ENCODE results near the gene TOPORS. TPM values are rescaled to one million over a fixed set of nuclear protein-coding genes. Genes with fewer than 3 reads are reported as not detected.

Gene TOPORS
- total RNA-seq, 1 donor from 2014 or later, result 13.9 TPM

DNA sequence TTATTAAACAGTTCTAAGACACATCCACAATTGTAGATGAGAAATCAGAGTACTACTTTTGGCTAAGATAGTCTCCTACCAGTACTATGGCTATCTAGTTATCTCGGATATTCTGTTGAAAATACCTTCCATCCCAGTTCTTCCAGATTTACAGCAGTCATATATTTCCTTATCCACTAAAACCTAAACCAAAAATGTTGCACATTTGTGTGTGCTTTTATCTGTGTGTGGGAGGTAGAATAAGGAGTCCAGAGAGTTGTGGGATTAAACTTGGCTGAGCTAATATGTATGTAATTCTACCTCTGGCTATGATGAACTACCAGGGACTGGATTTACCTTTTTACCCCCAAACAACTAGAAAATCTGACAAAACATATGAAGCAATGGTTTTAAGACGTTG is 38.1 kb upstream of the TOPORS start:
- no peaks in the 10 kb centered on the region for H3K4me1 Mint-ChIP-seq (ENCODE audit: low read depth, unreplicated experiment)
- TF ChIP-seq, protein P1, sequence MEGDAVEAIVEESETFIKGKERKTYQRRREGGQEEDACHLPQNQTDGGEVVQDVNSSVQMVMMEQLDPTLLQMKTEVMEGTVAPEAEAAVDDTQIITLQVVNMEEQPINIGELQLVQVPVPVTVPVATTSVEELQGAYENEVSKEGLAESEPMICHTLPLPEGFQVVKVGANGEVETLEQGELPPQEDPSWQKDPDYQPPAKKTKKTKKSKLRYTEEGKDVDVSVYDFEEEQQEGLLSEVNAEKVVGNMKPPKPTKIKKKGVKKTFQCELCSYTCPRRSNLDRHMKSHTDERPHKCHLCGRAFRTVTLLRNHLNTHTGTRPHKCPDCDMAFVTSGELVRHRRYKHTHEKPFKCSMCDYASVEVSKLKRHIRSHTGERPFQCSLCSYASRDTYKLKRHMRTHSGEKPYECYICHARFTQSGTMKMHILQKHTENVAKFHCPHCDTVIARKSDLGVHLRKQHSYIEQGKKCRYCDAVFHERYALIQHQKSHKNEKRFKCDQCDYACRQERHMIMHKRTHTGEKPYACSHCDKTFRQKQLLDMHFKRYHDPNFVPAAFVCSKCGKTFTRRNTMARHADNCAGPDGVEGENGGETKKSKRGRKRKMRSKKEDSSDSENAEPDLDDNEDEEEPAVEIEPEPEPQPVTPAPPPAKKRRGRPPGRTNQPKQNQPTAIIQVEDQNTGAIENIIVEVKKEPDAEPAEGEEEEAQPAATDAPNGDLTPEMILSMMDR (IDR thresholded peaks at IDR 0.05; ENCODE audit: partially characterized antibody, unreplicated experiment), result no peak
- no peak overlapping the region for H3K4me3 Mint-ChIP-seq (ENCODE audit: unreplicated experiment)
- H3K36me3 Mint-ChIP-seq (ENCODE audit: unreplicated experiment), result no peaks in the 10 kb centered on the region
- H3K27me3 Mint-ChIP-seq (ENCODE audit: unreplicated experiment), result peaks cover 1% of the 10 kb centered on the region
- H3K27ac Mint-ChIP-seq (ENCODE audit: unreplicated experiment), result no peak overlapping the region
- no peak for DNase-seq
- H3K9me3 Mint-ChIP-seq (ENCODE audit: unreplicated experiment), result peaks cover 3% of the 10 kb centered on the region

- Mint-ChIP-seq H3K4me3 (ENCODE audit: unreplicated experiment) (no peak overlapping the region), H3K9me3 (ENCODE audit: unreplicated experiment) (peaks cover 3% of the 10 kb centered on the region), H3K27me3 (ENCODE audit: unreplicated experiment) (peaks cover 1% of the 10 kb centered on the region), H3K36me3 (ENCODE audit: unreplicated experiment) (no peaks in the 10 kb centered on the region), H3K4me1 (ENCODE audit: low read depth, unreplicated experiment) (no peaks in the 10 kb centered on the region), H3K27ac (ENCODE audit: unreplicated experiment) (no peak overlapping the region)
- TF ChIP-seq, protein P1 (IDR thresholded peaks at IDR 0.05; ENCODE audit: partially characterized antibody, unreplicated experiment), result no peak
- DNase-seq, result no peak
These were observed 36.8 kb upstream of the TOPORS start for GRCh38 chr9:32589083-32589723.

DNA sequence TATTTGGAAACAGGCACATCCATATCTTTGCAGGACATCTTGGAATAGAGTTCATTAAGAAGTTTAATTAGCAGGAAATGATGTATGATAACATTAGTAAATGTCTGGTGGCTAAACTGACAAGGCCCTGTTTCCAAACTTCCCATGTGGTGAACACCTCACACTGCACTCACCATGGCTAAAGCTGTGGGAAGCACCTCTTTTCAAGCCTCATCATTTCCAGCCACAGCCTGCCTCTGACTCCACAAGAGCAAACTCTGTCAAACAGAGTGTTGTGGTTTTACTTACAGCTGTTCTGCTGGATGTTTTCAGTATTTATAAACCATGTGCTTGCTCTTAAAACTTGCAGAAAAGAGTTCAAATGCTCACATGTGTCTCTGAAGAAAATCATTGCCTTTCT is 35.5 kb upstream of the TOPORS start:
- H3K4me3 Mint-ChIP-seq (ENCODE audit: unreplicated experiment), result no peak overlapping the region
- no peaks in the 10 kb centered on the region for H3K36me3 Mint-ChIP-seq (ENCODE audit: unreplicated experiment)
- TF ChIP-seq, protein P1 (IDR thresholded peaks at IDR 0.05; ENCODE audit: partially characterized antibody, unreplicated experiment), result no peak
- no peak overlapping the region for H3K27ac Mint-ChIP-seq (ENCODE audit: unreplicated experiment)
- H3K27me3 Mint-ChIP-seq (ENCODE audit: unreplicated experiment), result peaks cover 1% of the 10 kb centered on the region
- DNase-seq, result no peak
- H3K4me1 Mint-ChIP-seq (ENCODE audit: low read depth, unreplicated experiment), result no peaks in the 10 kb centered on the region
- H3K9me3 Mint-ChIP-seq (ENCODE audit: unreplicated experiment), result peaks cover 3% of the 10 kb centered on the region

- Mint-ChIP-seq H3K27me3 (ENCODE audit: unreplicated experiment) (peaks cover 2% of the 10 kb centered on the region), H3K9me3 (ENCODE audit: unreplicated experiment) (peaks cover 3% of the 10 kb centered on the region), H3K27ac (ENCODE audit: unreplicated experiment) (no peak overlapping the region), H3K36me3 (ENCODE audit: unreplicated experiment) (no peaks in the 10 kb centered on the region), H3K4me3 (ENCODE audit: unreplicated experiment) (no peak overlapping the region), H3K4me1 (ENCODE audit: low read depth, unreplicated experiment) (no peaks in the 10 kb centered on the region)
- TF ChIP-seq, protein P1 (IDR thresholded peaks at IDR 0.05; ENCODE audit: partially characterized antibody, unreplicated experiment), result no peak
- DNase-seq, result no peak
These were observed 32.4 kb upstream of the TOPORS start for GRCh38 chr9:32584784-32585183.

GRCh38 chr9:32581512-32582143 is 29.2 kb upstream of the TOPORS start:
- Mint-ChIP-seq H3K4me1 (ENCODE audit: low read depth, unreplicated experiment) (no peaks in the 10 kb centered on the region), H3K9me3 (ENCODE audit: unreplicated experiment) (no peaks in the 10 kb centered on the region), H3K27ac (ENCODE audit: unreplicated experiment) (no peak overlapping the region), H3K4me3 (ENCODE audit: unreplicated experiment) (no peak overlapping the region), H3K27me3 (ENCODE audit: unreplicated experiment) (peaks cover 2% of the 10 kb centered on the region), H3K36me3 (ENCODE audit: unreplicated experiment) (no peaks in the 10 kb centered on the region)
- TF ChIP-seq, protein P1 (IDR thresholded peaks at IDR 0.05; ENCODE audit: partially characterized antibody, unreplicated experiment), result peak; percentile 45
- no peak for DNase-seq
